ENCODE data around the gene EXD3. TPM values are rescaled to one million over a fixed set of nuclear protein-coding genes. Genes with fewer than 3 reads are reported as not detected.

Gene EXD3
- total and polyA plus RNA-seq, 2 of the 4 experiments (the other 2 are of a cell fraction) = 1.1 to 7.4 TPM

DNA sequence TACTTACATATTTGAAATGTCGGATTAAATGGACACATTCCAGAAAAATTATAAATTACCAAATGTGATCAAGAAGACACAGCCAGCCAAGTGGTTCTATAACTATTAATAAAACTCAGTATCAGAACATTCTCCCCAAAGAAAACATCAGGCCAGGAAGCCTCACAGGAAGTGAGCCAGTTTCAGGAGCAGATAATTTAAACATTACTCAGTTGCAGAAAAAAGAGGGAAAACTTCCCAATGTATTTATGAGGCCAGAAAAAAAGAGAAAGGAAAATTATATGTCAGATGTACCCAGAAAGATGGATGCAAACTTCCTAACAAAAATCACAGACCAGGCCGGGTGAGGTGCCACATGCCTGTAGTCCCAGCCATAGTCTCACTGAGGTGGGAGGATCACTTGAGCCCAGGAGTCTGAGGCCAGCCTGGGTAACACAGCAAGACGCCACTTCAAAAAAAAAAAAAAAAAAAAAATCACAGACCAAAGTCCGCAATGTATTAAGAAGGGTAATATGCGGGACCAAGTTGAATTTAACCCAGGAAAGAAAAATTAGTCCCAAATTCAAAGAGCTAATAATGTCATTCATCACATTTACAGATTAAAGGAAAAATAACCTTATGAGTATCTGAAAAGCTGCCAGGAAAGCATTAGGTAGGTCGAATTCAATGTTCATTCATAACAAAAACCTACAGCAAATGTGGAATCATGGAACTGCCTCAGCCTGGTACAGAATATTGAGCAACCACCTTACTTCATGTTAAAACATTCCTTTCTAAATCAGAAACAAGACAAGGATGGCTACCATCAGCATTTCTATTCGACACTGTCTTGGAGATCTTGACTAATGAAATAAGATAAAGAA lies 83.7 kb downstream of the EXD3 start:
- WGBS, 2 experiments (ENCODE audit: extremely low coverage in 2 of 2, insufficient read length in 1 of 2) = no CpG with 5 or more reads among the region's 7 CpGs
- POLR2A ChIA-PET (ENCODE audit: unreplicated experiment) = no interaction called here
- no TSS peak for BruUV-seq (replicated peaks)

More for the DNA sequence above, 83.7 kb downstream of the EXD3 start:
- no peak overlapping the region for H4K8ac ChIP-seq (ENCODE audit: low read depth in 2 of 2, low read length in 2 of 2)
- no peak overlapping the region for H3K18ac ChIP-seq (ENCODE audit: low read depth, low read length)
- DNase-seq (peak; percentile 34), ATAC-seq (ENCODE audit: low read depth) (no peak; the same call in 1 of the 2 replicates)
- CTCF ChIA-PET = interaction anchor here (1.1 kb wide), 1 partner anchor 196 kb away, joined by 7 read pairs; no protein-coding TSS in a partner anchor
- H3K79me1 ChIP-seq (ENCODE audit: low read depth in 1 of 2, low read length in 2 of 2) = no peaks in the 10 kb centered on the region
- no peak overlapping the region for H3K9ac ChIP-seq (ENCODE audit: low read depth, low read length)
- no peaks in the 10 kb centered on the region for H4K20me1 ChIP-seq (ENCODE audit: insufficient read depth, low read length)
- H3K14ac ChIP-seq (replicated peaks; ENCODE audit: low read depth, low read length) = no peak overlapping the region
- no peak overlapping the region for H3K4ac ChIP-seq (ENCODE audit: low read depth, low read length)
- dilution Hi-C loops (cut with HindIII; ENCODE audit: low sequenced_read_pairs, unreplicated experiment) = no loop called here
- H4K5ac ChIP-seq (ENCODE audit: low read depth, low read length) = no peak overlapping the region
- H3K56ac ChIP-seq (ENCODE audit: extremely low read depth, insufficient read depth, low read length) = no peak overlapping the region
- H3K4me2 ChIP-seq (ENCODE audit: low read depth, low read length) = no peak overlapping the region
- H3K4me3 ChIP-seq (ENCODE audit: insufficient read depth, low read depth, low read length) = no peak overlapping the region
- H3K23ac ChIP-seq (ENCODE audit: low read depth, low read length) = no peak overlapping the region
- no peak overlapping the region for H2BK20ac ChIP-seq (ENCODE audit: low read depth, low read length)
- no peaks in the 10 kb centered on the region for H3K36me3 ChIP-seq (ENCODE audit: control insufficient read depth, insufficient read depth, low read length)
- no peak overlapping the region for H2BK120ac ChIP-seq (ENCODE audit: low read depth, low read length)
- no peak overlapping the region for H2BK15ac ChIP-seq (ENCODE audit: low read depth, low read length)
- intact Hi-C loops (cut with micrococcal nuclease) = no loop called here
- H2AK9ac ChIP-seq (replicated peaks; ENCODE audit: low read depth, low read length, poor library complexity) = no peak overlapping the region
- no peak overlapping the region for H2AK5ac ChIP-seq (ENCODE audit: low read depth, low read length)
- no peaks in the 10 kb centered on the region for H3K4me1 ChIP-seq (ENCODE audit: control insufficient read depth, insufficient read depth, low read length)
- H4K91ac ChIP-seq (ENCODE audit: insufficient read depth, low read depth, low read length) = no peak overlapping the region
- H2AFZ ChIP-seq (replicated peaks; ENCODE audit: low read length, poor library complexity) = no peak overlapping the region
- no peaks in the 10 kb centered on the region for H3K27me3 ChIP-seq (ENCODE audit: control insufficient read depth, insufficient read depth, low read length)
- in situ Hi-C loops (cut with MboI; ENCODE audit: low sequenced_read_pairs) = no loop called here
- H3K9me1 ChIP-seq (ENCODE audit: insufficient read depth, low read length) = no peaks in the 10 kb centered on the region
- peak; percentile 70 for TF ChIP-seq CEBPB (IDR thresholded peaks at IDR 0.05; ENCODE audit: low read depth, low read length)
- TF ChIP-seq FOS (IDR thresholded peaks at IDR 0.05; ENCODE audit: low read depth, low read length) = no peak
- H2BK5ac ChIP-seq (ENCODE audit: low read depth, low read length, poor library complexity, severe bottlenecking) = no peak overlapping the region
- no peak overlapping the region for H3K27ac ChIP-seq (ENCODE audit: insufficient read depth, low read length)
- peaks cover 7% of the 10 kb centered on the region; the same call in 1 of the 2 replicates for H3K9me3 ChIP-seq (ENCODE audit: control insufficient read depth, insufficient read depth, low read length)

All from IMR-90 (cell line).